Skin epidermis (tissue), 12 donors: ENCODE measurements around the gene GPS1.

ENCODE experiments used
- H3K27ac ChIP-seq, 21 experiments: fragments of 200-600 bp; sonication (generic) in 11 of 21; one replicate each; pipeline ENCODE4 v1.5.0; 2020; ENCODE audit warnings: mild to moderate bottlenecking in 3 of 21, inconsistent platforms in 2 of 21, moderate library complexity in 2 of 21
- H3K4me3 ChIP-seq, 7 experiments: fragments of 200-600 bp; sonication (generic) in 2 of 7; one replicate each; pipeline ENCODE4 v1.5.0; 2020; ENCODE audit warnings: inconsistent platforms in 2 of 7, mild to moderate bottlenecking in 2 of 7, moderate library complexity in 1 of 7

GPS1 gene

DNA sequence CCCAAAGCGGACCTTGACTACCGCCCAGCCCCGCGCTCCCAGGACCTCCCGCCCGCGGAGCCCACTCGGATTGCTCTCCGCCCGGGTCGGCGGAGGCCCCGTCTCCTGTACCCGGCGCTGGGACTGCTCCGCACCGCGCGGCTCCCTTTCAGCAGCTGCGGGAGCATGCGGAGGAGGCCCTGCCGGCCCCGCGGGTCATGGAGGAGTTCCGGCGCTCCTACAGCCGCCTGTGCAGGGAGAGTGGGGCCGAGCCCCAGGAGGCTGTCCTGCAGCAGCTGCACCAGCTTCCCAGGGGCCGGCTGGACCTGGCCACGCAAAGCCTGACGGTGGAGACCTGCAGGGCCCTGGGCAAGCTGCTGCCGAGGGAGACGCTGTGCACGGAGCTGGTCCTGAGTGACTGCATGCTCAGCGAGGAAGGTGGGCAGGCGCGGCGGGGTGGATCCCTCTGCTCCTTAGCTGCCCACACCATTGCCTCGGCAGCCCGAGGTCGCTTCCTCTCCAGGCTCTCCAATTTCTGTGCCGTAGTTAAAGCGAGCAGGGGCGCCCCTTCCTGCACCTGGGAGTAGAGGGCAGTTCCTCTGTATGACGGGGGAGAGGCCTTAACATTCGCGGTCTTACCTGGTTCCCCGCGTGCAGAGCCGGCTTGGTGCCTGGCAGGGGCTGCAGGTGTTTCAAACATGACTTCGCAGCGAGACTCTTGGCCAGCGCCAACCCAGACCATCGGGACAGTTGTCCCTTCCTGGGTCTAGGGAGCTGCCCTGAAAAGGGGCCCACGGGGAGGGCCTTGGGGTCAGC is 28.1 kb upstream of the GPS1 start:
- peak overlapping the region; percentile 66 to 89 (median 71) for H3K4me3 ChIP-seq
- H3K27ac ChIP-seq: peak overlapping the region in 18 of 21 experiments; percentile 20 to 87 (median 68)

DNA sequence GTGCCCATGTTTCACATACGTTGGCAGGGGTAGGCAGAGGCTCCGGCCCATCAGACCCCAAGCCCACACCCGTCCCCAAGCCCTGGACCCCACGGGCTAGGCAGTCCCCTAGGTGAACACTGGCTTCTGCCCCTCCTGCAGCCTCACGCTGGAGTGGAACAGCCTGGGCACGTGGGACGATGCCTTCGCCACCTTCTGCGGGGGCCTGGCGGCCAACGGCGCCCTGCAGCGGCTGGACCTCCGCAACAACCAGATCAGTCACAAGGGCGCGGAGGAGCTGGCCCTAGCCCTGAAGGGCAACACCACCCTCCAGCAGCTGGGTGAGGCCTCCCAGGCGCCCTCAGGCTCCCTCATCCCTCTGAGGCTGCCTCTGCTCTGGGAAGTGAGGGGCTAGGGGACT is 26.8 kb upstream of the GPS1 start:
- Histone ChIP-seq H3K4me3 (no peak overlapping the region), H3K27ac (no peak overlapping the region)

- no peak overlapping the region for H3K27ac ChIP-seq
- H3K4me3 ChIP-seq: no peak overlapping the region
Measured at GRCh38 chr17:82025401-82026107, 26.1 kb upstream of the GPS1 start.

- no peak overlapping the region for H3K27ac ChIP-seq
Measured at GRCh38 chr17:82028246-82028645, 23.5 kb upstream of the GPS1 start.

DNA sequence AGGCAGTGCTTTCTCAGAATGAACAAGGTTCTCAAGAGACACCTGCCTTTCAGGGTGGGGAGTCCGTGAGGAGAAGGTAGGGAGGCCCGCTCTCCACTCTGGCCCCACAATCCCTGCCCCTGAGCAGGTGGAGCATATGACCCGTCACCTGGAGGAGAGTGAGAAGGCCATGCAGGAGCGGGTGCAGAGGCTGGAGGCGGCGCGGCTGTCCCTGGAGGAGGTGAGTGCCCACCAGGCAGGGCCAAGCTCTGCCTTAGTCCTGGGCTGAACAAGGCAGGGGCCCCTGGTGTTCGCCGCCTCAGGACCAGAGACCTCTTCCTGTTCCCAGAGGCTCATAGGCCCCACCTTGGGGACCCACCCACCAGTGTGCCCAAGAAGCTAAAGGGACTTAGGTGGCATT is 22.7 kb upstream of the GPS1 start:
- no peak overlapping the region for H3K4me3 ChIP-seq
- no peak overlapping the region for H3K27ac ChIP-seq

More at GRCh38 chr17:82028246-82028645, 23.5 kb upstream of the GPS1 start:
- no peak overlapping the region for H3K4me3 ChIP-seq

GRCh38 chr17:82029391-82029790 is 22.3 kb upstream of the GPS1 start:
- Histone ChIP-seq H3K27ac (no peak overlapping the region), H3K4me3 (no peak overlapping the region)

GRCh38 chr17:82029990-82030469 is 21.7 kb upstream of the GPS1 start:
- H3K4me3 ChIP-seq: peak overlapping the region in 3 of 7 experiments; percentile 46 to 49 (median 49)
- H3K27ac ChIP-seq: peak overlapping the region in 1 of 21 experiments; percentile 50

DNA sequence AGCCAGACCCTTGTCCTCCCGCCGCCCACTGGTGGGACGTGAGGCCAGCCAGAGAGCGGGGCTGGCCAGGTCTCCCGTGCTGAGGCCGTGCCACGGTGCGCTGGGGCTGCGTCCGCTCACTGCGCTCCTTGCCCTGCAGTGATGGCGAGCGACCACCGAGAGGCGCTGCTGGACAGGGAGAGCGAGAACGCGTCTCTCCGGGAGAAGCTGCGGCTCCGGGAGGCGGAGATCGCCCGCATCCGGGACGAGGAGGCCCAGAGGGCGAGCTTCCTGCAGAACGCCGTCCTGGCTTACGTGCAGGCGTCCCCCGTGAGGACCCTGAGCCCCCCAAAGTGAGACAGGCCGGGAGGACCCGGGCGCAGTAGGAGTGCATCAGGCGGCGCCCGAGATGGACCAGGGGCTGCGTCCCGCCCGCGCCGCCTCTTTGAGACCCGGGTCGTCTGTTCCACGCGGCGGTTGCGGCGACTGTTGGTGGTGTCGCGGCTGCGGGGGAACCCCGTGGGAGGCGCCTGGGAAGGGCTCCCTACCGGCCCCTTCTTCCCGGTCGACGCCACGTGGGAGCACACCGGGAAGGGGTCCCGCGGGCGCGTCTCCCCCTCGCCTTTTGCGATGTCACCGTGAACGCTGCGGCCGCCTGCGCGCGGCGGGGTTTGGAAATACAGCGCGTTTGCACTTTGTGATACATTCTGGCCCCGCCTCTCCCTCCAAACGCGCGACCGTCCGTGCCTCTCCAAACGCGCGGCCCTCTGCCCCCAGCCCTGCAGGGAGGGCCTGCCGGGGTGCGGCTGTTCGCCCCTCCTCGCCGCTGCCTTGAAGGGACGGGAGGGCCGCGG is 21.0 kb upstream of the GPS1 start:
- Histone ChIP-seq H3K4me3 (peak overlapping the region; percentile 32 to 49 (median 42)), H3K27ac (peak overlapping the region in 10 of 21 experiments; percentile 18 to 65 (median 50))

DNA sequence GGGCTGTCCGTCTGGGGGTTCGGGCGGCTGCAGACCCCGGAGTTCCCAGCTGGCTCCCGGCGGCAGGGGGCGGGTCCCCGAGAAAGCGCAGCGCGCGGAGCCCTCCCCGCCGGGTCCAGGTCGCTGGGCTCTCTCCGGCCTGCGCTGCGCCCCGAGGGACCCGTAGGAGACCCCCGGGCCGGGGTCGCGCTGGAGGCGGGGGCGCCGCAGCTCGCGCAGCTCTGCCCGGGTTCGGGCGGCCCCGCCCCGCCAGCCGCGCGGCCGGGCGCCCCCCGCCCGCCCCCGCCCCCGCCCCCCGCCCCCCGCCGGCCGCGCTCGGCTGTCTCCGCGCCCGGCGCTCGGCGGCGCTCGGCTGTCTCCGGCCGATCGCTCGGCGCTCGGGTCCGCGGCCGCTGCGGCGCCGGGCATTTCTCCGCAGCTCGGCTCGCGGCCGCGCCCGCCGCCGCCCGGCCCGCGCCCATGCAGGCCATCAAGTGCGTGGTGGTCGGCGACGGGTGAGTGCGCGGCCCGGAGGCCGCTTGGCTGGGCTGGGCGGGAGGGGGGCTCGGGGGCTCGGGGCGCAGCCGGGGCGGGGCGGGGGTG is 20.3 kb upstream of the GPS1 start, which contains the start of gene RAC3:
Gene RAC3, plus strand, starts transcription at position 376 of the 582 bp plus-strand sequence. Its CDS starts 84 bp downstream, at position 460.
- Histone ChIP-seq H3K4me3 (peak within 1 kb of the TSS; percentile 32 to 49 (median 42)), H3K27ac (peak within 1 kb of the TSS in 12 of 21 experiments; percentile 11 to 67 (median 52))

GRCh38 chr17:82031885-82032627 is 19.6 kb upstream of the GPS1 start:
- peak overlapping the region in 6 of 21 experiments; percentile 11 to 67 (median 48) for H3K27ac ChIP-seq
- H3K4me3 ChIP-seq: peak overlapping the region in 6 of 7 experiments; percentile 20 to 49 (median 29)

GRCh38 chr17:82033359-82034085 is 18.2 kb upstream of the GPS1 start:
- Histone ChIP-seq H3K27ac (no peak overlapping the region), H3K4me3 (no peak overlapping the region)

DNA sequence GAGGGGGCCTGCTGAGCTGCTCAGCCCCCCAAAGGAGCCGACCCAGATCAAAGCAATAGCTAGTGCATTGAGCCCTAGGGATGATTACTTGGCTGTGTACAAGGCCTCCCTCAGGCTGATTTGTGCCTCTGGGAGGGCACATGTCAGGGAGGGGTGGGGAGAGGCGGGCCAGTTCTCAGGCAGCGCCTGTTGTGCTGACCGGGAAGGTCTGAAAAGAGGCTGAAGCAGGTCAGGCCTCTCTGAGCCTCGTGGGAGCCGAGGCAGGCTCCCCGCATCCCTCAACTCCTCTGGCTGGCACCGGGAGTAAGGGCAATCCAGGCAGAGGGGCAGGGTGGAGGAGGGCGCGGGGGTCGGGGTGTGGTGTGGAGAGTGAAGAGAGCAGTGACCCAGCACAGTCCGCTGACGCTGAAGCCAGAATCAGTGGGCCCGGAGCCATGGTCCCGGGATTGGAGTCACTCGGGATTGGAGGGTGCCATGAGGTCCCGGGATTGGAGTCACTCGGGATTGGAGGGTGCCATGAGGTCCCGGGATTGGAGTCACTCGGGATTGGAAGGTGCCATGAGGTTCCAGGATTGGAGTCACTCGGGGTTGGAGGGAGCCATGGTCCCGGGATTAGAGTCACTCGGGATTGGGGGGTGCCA is 17.2 kb upstream of the GPS1 start:
- Histone ChIP-seq H3K27ac (no peak overlapping the region), H3K4me3 (no peak overlapping the region)

DNA sequence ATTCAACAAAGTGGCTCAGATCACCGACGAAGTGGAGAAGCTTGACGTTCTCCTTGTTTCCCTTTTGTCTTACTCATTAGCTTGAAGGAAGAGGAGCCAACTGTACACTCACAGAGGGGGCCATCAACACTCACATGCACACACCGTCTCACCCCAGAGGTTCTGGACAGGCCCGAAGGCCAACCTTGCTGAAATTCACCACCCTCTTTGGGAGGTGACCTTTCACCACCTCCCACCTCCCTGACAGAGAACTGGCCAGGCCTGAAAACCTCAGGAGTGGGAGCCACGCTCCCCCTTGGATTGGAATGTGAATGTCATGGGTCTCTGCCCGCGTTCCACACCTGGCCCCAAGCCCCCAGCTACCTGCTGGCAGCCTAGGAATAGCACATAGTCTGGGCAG is 16.2 kb upstream of the GPS1 start:
- H3K27ac ChIP-seq: no peak overlapping the region
- H3K4me3 ChIP-seq: no peak overlapping the region

DNA sequence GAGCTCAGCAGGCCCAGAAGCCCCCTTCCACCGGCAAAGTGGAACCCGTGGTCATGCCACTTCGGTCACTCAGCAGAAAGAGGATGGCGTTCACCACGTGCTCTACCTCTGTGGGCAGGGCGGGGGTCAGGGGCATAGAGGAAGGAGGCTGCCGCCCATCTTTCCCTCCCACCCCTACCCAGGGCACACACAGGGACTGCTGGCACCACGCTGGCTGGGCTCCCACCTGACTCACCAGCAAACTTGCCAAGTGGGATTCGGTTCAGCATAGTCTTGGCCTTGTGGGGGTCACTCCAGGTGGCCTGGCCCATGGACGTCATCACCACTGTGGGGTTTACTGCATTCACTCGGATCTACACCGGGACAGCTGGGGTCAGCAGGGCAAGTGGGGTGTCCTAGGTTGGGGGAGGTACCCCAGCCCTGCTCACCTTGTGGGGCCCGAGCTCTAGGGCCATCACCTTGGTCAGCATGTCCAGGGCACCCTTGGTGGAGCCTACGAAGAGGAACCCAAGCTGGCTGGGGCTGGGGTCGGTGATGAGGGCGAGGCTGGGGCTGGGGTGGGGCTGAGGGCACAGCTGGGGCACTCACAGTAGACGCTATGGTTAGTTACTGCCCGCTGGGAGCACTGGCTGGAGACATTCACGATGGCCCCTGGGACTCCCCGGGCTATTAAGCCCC is 15.6 kb upstream of the GPS1 start:
- H3K4me3 ChIP-seq: peak overlapping the region in 3 of 7 experiments; percentile 60 to 74 (median 65)
- H3K27ac ChIP-seq: peak overlapping the region in 3 of 21 experiments; percentile 80 to 82 (median 82)

DNA sequence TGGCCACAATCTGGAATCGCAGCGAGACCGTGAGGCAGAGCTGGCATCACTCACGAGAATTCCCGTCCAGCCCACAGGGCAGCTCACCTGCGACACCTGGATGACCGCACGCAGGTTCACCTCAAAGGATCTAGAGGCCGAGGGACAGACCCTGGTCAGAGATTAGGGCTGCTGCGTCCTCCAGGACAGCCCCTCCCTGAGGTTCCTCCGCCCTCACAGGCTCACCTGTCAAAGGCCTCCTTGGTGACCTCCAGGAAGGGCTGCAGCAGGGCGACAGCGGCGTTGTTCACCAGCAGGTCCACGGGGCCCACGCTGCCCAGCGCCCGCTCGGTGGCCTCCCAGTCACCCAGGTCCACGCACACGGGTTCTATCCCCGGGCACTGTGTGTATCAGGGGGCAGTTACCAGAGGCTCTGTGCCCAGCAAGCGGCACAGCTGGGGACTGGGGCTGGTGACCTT is 15.0 kb upstream of the GPS1 start:
- peak overlapping the region; percentile 52 to 95 (median 85) for H3K27ac ChIP-seq
- peak overlapping the region; percentile 27 to 74 (median 60) for H3K4me3 ChIP-seq

- Histone ChIP-seq H3K27ac (peak within 1 kb of the TSS; percentile 52 to 95 (median 85)), H3K4me3 (peak within 1 kb of the TSS; percentile 27 to 74 (median 60))
Measured at GRCh38 chr17:82037092-82037888, 14.4 kb upstream of the GPS1 start, which contains the start of gene DCXR. Gene DCXR (minus strand): TSS chr17:82037697. CDS start chr17:82037682, 15 bp downstream.
